HEK293 (cell line): ENCODE results near the gene PLCL2.

Experiments used
- ATF2 ChIP-seq: fragments of 450-650 bp; formaldehyde crosslinking; IDR thresholded peaks from 2 replicates; pipeline ENCODE4 v1.5.1; 2016; ENCODE audit warnings: missing biosample characterization, missing genetic modification characterization, low read depth
- GLI2 ChIP-seq: fragments of 450-650 bp; formaldehyde crosslinking; IDR thresholded peaks from 2 replicates; pipeline ENCODE4; 2017; ENCODE audit warnings: missing biosample characterization, missing genetic modification characterization, low read depth, borderline replicate concordance
- GLI4 ChIP-seq: fragments of 450-650 bp; formaldehyde crosslinking; IDR thresholded peaks from 2 replicates; pipeline ENCODE4 v1.5.1; 2016; ENCODE audit warnings: missing biosample characterization, missing genetic modification characterization
- GLIS1 ChIP-seq: fragments of 450-650 bp; formaldehyde crosslinking; IDR thresholded peaks from 2 replicates; pipeline ENCODE4 v1.5.1; 2016; ENCODE audit warnings: missing biosample characterization, missing genetic modification characterization
- IKZF3 ChIP-seq: fragments of 450-650 bp; IDR thresholded peaks from 2 replicates; pipeline ENCODE4 v1.5.0; 2018; ENCODE audit warnings: missing biosample characterization, mild to moderate bottlenecking, missing genetic modification characterization, moderate library complexity
- OSR2 ChIP-seq: fragments of 450-650 bp; formaldehyde crosslinking; IDR thresholded peaks from 2 replicates; pipeline ENCODE4 v1.5.1; 2016; ENCODE audit warnings: missing biosample characterization, missing genetic modification characterization
- ZIC2 ChIP-seq: fragments of 450-650 bp; formaldehyde crosslinking; IDR thresholded peaks from 2 replicates; pipeline ENCODE4 v1.5.1; 2016; ENCODE audit warnings: missing biosample characterization, missing genetic modification characterization
- ZNF18 ChIP-seq: fragments of 450-650 bp; formaldehyde crosslinking; IDR thresholded peaks from 2 replicates; pipeline ENCODE4 v1.5.1; 2016; ENCODE audit warnings: missing biosample characterization, missing genetic modification characterization
- ZNF555 ChIP-seq: fragments of 450-650 bp; formaldehyde crosslinking; conservative IDR thresholded peaks from 2 replicates; pipeline ENCODE4 v1.5.1; 2017; ENCODE audit warnings: missing biosample characterization, mild to moderate bottlenecking, missing genetic modification characterization, inconsistent platforms
- ZNF558 ChIP-seq: fragments of 450-650 bp; formaldehyde crosslinking; IDR thresholded peaks from 2 replicates; pipeline ENCODE4 v1.5.1; 2016; ENCODE audit warnings: missing biosample characterization, missing genetic modification characterization
- ZNF658 ChIP-seq: fragments of 450-650 bp; formaldehyde crosslinking; IDR thresholded peaks from 2 replicates; pipeline ENCODE4; 2016; ENCODE audit warnings: missing biosample characterization, missing genetic modification characterization
- ZNF707 ChIP-seq: fragments of 450-650 bp; formaldehyde crosslinking; IDR thresholded peaks from 2 replicates; pipeline ENCODE4 v1.5.1; 2016; ENCODE audit warnings: missing biosample characterization, missing genetic modification characterization
- ZNF768 ChIP-seq: fragments of 450-650 bp; formaldehyde crosslinking; IDR thresholded peaks from 2 replicates; pipeline ENCODE4 v1.5.1; 2018; ENCODE audit warnings: missing biosample characterization, mild to moderate bottlenecking, missing genetic modification characterization
- ZSCAN30 ChIP-seq: fragments of 450-650 bp; IDR thresholded peaks from 2 replicates; pipeline ENCODE4 v1.5.1; 2018; ENCODE audit warnings: missing biosample characterization, mild to moderate bottlenecking, missing genetic modification characterization, moderate library complexity
- TF ChIP-seq, protein P1 (sequence below): fragments of 450-650 bp; formaldehyde crosslinking; IDR thresholded peaks from 2 replicates; pipeline ENCODE4 v1.5.1; 2016; ENCODE audit warnings: missing biosample characterization, missing genetic modification characterization
- TF ChIP-seq, protein P2 (sequence below): fragments of 450-650 bp; formaldehyde crosslinking; conservative IDR thresholded peaks from 2 replicates; pipeline ENCODE4 v1.5.1; 2016; ENCODE audit warnings: low read depth, missing biosample characterization, missing genetic modification characterization
- TF ChIP-seq, protein P3 (sequence below): fragments of 450-650 bp; formaldehyde crosslinking; IDR thresholded peaks from 2 replicates; pipeline ENCODE4 v1.5.1; 2016; ENCODE audit warnings: missing biosample characterization, missing genetic modification characterization
- TF ChIP-seq, protein P4 (sequence below): fragments of 450-650 bp; formaldehyde crosslinking; IDR thresholded peaks from 2 replicates; pipeline ENCODE4 v1.5.1; 2017; ENCODE audit warnings: missing biosample characterization, missing genetic modification characterization

PLCL2 gene

DNA sequence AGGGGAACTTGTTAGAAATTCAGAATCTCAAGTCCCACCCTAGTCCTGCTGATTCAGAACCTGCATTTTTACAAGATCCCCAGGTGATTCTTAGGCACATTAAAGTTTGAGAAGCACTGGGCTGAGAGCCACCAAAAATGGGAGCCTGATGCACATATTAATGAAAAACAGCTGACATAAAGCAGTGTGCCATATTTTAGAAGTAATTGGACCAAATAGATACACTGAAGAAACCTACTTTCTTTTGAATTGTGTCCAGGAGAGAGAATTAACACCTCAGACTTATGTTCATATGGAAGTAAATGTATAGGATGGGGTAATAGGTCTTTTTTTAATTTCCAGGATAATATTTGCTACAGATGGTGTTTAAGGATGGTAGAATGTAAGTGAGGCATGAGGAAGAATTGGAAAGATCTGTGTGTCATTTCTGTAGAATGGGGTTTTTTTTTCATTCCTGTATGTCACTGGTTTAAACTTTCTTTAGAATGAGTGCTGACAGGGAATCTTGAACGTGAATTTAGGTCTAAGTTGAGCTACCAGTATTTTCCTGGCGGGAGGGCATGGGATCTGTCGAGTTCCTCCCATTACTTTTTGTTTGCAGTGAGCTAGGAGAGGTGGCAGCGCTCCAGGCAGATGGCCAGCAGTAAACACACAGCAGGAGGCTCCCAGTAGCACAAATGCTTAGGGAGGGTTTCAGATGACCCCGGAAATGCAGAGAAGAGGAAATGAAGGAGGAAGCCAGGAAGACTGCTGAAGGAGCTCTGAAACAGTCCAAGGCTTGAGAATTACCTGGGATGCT is 185.6 kb downstream of the PLCL2 start (continued):
- TF ChIP-seq ATF2 (tag by site-specific recombination) (no peak), ZNF768 (no peak), ZNF707 (no peak), ZNF555 (no peak), ZIC2 (peak; percentile 87), ZNF558 (tag by site-specific recombination) (0 out of 2 replicates have a peak, but pooled peaks have one; percentile 41), ZNF18 (no peak), ZNF658 (tag by site-specific recombination) (no peak), GLI4 (no peak), ZSCAN30 (tag by site-specific recombination) (0 out of 2 replicates have a peak, but pooled peaks have one; percentile 34), GLIS1 (peak; percentile 62), IKZF3 (tag by site-specific recombination) (peak; percentile 52; the same call in 1 of the 2 replicates), GLI2 (tag by site-specific recombination) (no peak), OSR2 (tag by site-specific recombination) (peak; percentile 95)
- TF ChIP-seq, protein P1, sequence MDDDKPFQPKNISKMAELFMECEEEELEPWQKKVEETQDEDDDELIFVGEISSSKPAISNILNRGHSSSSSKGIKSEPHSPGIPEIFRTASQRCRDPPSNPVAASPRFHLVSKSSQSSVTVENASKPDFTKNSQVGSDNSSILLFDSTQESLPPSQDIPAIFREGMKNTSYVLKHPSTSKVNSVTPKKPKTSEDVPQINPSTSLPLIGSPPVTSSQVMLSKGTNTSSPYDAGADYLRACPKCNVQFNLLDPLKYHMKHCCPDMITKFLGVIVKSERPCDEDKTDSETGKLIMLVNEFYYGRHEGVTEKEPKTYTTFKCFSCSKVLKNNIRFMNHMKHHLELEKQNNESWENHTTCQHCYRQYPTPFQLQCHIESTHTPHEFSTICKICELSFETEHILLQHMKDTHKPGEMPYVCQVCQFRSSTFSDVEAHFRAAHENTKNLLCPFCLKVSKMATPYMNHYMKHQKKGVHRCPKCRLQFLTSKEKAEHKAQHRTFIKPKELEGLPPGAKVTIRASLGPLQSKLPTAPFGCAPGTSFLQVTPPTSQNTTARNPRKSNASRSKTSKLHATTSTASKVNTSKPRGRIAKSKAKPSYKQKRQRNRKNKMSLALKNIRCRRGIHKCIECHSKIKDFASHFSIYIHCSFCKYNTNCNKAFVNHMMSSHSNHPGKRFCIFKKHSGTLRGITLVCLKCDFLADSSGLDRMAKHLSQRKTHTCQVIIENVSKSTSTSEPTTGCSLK (tag by site-specific recombination): no peak
- TF ChIP-seq, protein P2, sequence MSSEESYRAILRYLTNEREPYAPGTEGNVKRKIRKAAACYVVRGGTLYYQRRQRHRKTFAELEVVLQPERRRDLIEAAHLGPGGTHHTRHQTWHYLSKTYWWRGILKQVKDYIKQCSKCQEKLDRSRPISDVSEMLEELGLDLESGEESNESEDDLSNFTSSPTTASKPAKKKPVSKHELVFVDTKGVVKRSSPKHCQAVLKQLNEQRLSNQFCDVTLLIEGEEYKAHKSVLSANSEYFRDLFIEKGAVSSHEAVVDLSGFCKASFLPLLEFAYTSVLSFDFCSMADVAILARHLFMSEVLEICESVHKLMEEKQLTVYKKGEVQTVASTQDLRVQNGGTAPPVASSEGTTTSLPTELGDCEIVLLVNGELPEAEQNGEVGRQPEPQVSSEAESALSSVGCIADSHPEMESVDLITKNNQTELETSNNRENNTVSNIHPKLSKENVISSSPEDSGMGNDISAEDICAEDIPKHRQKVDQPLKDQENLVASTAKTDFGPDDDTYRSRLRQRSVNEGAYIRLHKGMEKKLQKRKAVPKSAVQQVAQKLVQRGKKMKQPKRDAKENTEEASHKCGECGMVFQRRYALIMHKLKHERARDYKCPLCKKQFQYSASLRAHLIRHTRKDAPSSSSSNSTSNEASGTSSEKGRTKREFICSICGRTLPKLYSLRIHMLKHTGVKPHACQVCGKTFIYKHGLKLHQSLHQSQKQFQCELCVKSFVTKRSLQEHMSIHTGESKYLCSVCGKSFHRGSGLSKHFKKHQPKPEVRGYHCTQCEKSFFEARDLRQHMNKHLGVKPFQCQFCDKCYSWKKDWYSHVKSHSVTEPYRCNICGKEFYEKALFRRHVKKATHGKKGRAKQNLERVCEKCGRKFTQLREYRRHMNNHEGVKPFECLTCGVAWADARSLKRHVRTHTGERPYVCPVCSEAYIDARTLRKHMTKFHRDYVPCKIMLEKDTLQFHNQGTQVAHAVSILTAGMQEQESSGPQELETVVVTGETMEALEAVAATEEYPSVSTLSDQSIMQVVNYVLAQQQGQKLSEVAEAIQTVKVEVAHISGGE (tag by site-specific recombination): no peak
- TF ChIP-seq, protein P3, sequence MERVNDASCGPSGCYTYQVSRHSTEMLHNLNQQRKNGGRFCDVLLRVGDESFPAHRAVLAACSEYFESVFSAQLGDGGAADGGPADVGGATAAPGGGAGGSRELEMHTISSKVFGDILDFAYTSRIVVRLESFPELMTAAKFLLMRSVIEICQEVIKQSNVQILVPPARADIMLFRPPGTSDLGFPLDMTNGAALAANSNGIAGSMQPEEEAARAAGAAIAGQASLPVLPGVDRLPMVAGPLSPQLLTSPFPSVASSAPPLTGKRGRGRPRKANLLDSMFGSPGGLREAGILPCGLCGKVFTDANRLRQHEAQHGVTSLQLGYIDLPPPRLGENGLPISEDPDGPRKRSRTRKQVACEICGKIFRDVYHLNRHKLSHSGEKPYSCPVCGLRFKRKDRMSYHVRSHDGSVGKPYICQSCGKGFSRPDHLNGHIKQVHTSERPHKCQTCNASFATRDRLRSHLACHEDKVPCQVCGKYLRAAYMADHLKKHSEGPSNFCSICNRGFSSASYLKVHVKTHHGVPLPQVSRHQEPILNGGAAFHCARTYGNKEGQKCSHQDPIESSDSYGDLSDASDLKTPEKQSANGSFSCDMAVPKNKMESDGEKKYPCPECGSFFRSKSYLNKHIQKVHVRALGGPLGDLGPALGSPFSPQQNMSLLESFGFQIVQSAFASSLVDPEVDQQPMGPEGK (tag by site-specific recombination): no peak
- TF ChIP-seq, protein P4, sequence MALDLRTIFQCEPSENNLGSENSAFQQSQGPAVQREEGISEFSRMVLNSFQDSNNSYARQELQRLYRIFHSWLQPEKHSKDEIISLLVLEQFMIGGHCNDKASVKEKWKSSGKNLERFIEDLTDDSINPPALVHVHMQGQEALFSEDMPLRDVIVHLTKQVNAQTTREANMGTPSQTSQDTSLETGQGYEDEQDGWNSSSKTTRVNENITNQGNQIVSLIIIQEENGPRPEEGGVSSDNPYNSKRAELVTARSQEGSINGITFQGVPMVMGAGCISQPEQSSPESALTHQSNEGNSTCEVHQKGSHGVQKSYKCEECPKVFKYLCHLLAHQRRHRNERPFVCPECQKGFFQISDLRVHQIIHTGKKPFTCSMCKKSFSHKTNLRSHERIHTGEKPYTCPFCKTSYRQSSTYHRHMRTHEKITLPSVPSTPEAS (tag by site-specific recombination): no peak
